Effector memory CD4-positive, alpha-beta T cell (primary cell): Measurements from ENCODE around the gene SRP9.
A peak's percentile ranks its signal among the peaks of the same experiment; 100 is the strongest.
"Not testable (repeated sequence)": the region's sequence is repeated elsewhere in the genome, so short reads cannot be mapped to it uniquely, and the experiment has no call there.

Experiments
- DNase-seq, 3 donors: peaks; one replicate each; pipeline ENCODE4 v3.0.0-alpha.2; 2020
- H3K27ac ChIP-seq: 2 replicates; pipeline ENCODE4 v1.7.0; 2013; ENCODE audit warnings: mild to moderate bottlenecking, low read length, moderate library complexity; ENCODE audit not compliant: insufficient read depth, poor library complexity, severe bottlenecking
- H3K27me3 ChIP-seq: replicated peaks from 2 replicates; pipeline ENCODE4 v1.7.0; 2013; ENCODE audit warnings: mild to moderate bottlenecking, low read length; ENCODE audit not compliant: insufficient read depth, control insufficient read depth, poor library complexity, severe bottlenecking
- H3K36me3 ChIP-seq: 2 replicates; pipeline ENCODE4 v1.7.0; 2013; ENCODE audit warnings: mild to moderate bottlenecking, low read length, moderate library complexity; ENCODE audit not compliant: control insufficient read depth, insufficient read depth
- H3K4me1 ChIP-seq: 2 replicates; pipeline ENCODE4 v1.7.0; 2013; ENCODE audit warnings: low read length, mild to moderate bottlenecking; ENCODE audit not compliant: control insufficient read depth, insufficient read depth, poor library complexity, severe bottlenecking
- H3K4me3 ChIP-seq: 2 replicates; pipeline ENCODE4 v1.7.0; 2013; ENCODE audit warnings: low read length, low read depth, mild to moderate bottlenecking; ENCODE audit not compliant: insufficient read depth, poor library complexity, severe bottlenecking
- H3K9me3 ChIP-seq: 2 replicates; pipeline ENCODE4 v1.7.0; 2013; ENCODE audit warnings: mild to moderate bottlenecking, low read length, moderate library complexity; ENCODE audit not compliant: control insufficient read depth

The SRP9 gene

DNA sequence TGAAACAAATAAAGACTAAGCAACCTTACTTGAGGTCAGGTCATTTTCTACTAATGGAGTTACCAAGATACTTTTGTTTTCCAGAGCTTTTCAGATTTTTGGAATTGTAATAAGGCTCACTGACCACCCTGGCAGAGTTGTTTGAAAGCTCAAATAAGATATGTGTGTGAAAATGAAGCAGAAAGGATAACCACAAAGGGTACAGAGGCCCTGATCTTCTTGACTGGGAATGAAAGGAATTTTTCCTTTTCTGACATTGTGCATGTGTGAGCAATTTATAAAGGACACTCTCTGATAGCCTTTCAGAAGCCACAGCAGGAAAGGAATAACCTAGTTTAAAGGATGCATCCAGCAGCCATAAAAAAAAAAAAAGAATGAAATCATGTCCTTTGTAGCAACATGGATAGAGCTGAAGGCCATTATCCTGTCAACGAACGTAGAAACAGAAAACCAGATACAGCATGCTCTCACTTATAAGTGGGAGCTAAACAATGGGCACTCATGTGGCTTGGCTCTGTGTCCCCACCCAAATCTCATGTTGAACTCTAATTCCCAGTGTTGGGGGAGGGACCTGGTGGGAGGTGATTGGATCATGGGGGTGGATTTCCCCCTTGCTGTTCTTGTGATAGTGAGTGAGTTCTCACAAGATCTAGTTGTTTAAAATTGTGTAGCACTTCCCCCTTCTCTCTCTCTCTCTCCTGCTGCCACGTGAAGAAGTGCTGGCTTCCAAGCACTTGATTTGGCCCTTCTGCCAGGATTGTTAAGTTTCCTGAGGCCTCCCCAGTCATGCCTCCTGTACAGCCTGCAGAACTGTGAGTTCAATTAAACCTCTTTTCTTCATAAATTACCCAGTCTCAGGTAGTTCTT is 3.1 kb upstream of the SRP9 start:
- Histone ChIP-seq H3K4me1 (peaks cover 6% of the 10 kb centered on the region), H3K4me3 (no peak overlapping the region), H3K27ac (no peak overlapping the region), H3K9me3 (no peaks in the 10 kb centered on the region), H3K27me3 (no peaks in the 10 kb centered on the region), H3K36me3 (no peaks in the 10 kb centered on the region)
- DNase-seq: no peak

DNA sequence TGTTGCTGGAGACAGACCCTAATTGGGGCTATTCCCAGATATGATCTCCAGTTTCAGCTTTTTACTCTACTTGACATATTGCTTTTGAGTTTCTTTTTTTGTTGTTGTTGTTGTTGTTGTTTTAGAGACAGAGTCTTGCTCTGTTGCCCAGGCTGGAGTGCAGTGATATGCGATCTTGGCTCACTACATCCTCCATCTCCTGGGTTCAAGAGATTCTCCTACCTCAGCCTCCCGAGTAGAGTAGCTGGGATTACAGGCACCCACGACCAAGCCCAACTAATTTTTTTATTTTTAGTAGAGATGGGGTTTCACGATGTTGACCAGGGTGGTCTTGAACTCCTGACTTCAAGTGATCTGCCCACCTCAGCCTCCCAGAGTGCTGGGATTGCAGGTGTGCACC is 1.3 kb upstream of the SRP9 start:
- DNase-seq: no peak
- Histone ChIP-seq H3K9me3 (no peaks in the 10 kb centered on the region), H3K4me3 (no peak overlapping the region), H3K27me3 (no peaks in the 10 kb centered on the region), H3K4me1 (peaks cover 13% of the 10 kb centered on the region), H3K36me3 (no peaks in the 10 kb centered on the region), H3K27ac (peak overlapping the region; percentile 4)

DNA sequence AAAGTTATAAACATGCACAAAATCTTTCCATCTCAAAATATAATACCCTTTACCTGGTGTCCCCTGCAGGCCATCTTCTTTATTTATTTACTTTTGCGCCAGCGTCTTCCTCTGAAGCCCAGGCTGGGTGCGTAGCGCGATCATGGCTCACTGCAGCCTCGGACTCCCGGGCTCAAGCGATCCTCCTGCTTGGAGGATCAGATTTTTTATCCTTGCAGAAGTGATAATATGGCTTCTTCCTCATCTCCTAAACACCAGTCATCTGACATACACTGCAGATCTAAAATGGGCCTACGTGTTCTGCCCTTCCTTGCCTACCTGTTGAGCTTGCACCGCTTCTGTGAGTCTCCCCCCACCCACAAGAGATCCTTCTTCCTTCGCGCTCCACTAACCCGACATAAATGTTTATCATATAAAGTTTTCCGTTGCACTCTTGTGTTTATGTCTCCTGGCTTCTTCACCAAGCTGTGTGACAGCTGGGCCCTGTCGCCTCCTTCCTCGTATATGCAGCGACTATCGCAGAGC is 506 bp upstream of the SRP9 start:
- Histone ChIP-seq H3K27me3 (no peaks in the 10 kb centered on the region), H3K4me3 (peak overlapping the region; percentile 20), H3K4me1 (peaks cover 13% of the 10 kb centered on the region), H3K9me3 (no peaks in the 10 kb centered on the region), H3K27ac (peak overlapping the region; percentile 57), H3K36me3 (peaks cover under 1% of the 10 kb centered on the region)
- DNase-seq: no peak

DNA sequence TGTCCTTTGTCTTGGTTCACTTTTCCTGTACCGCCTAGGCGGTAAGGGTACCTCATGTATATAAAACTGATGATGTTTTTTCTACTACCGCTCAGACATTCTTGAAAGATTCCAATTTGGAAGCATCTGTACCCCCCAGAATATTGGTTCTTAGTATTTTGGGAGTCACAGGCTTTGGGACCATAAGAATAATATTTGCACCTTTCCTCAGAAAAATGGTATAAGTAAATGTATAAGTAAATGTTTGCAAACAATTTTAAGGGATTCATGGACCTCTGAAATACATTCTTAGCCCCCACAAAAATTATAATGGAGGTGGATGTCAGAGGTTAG is 677 bp downstream of the SRP9 start:
- no peaks in the 10 kb centered on the region for H3K9me3 ChIP-seq
- H3K36me3 ChIP-seq: peaks cover 4% of the 10 kb centered on the region
- no peak for DNase-seq
- peak overlapping the region; percentile 72 for H3K4me3 ChIP-seq
- no peaks in the 10 kb centered on the region for H3K27me3 ChIP-seq
- peaks cover 13% of the 10 kb centered on the region for H3K4me1 ChIP-seq
- H3K27ac ChIP-seq: peak overlapping the region; percentile 97

DNA sequence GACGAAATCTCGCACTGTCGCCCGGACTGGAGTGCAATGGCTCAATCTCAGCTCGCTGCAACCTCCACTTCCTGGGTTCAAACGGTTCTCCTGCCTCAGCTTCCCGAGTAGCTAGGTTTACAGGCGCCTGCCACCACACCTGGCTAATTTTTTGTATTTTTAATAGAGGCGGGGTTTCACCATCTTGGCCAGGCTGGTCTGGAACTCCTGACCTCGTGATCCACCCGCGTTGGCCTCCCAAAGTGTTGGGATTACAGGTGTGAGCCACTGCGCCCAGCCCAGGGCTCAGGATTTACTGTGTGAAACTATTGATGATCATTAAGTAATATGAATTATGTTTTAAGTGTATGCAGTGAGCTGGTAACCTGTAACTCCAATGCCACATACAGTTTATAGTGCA is 1.5 kb downstream of the SRP9 start:
- H3K27ac ChIP-seq: peak overlapping the region; percentile 97
- not testable (repeated sequence) for H3K27me3 ChIP-seq, DNase-seq, H3K9me3 ChIP-seq, H3K4me3 ChIP-seq
- H3K36me3 ChIP-seq: peaks cover 11% of the 10 kb centered on the region
- H3K4me1 ChIP-seq: peaks cover 13% of the 10 kb centered on the region

DNA sequence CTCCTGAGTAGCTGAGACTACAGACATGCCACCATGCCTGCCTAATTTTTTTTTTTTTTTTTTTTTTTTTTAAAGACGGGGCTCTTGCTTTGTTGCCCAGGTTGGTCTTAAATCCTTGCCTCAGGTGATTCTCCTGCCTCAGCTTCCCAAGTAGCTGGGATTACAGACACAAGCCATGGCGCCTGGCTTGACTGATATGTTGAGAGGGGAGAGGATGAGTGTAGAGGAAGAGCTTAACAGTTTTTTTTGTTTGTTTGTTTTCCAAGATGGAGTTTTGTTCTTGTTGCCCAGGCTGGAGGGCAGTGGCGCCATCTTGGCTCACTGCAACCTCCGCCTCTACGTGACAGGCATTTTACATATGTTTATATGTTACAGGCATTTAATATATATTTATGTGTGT is 2.5 kb downstream of the SRP9 start:
- Histone ChIP-seq H3K36me3 (peaks cover 15% of the 10 kb centered on the region), H3K27me3 (no peaks in the 10 kb centered on the region), H3K4me1 (peaks cover 13% of the 10 kb centered on the region), H3K4me3 (no peak overlapping the region), H3K9me3 (no peaks in the 10 kb centered on the region), H3K27ac (no peak overlapping the region)
- DNase-seq: no peak

DNA sequence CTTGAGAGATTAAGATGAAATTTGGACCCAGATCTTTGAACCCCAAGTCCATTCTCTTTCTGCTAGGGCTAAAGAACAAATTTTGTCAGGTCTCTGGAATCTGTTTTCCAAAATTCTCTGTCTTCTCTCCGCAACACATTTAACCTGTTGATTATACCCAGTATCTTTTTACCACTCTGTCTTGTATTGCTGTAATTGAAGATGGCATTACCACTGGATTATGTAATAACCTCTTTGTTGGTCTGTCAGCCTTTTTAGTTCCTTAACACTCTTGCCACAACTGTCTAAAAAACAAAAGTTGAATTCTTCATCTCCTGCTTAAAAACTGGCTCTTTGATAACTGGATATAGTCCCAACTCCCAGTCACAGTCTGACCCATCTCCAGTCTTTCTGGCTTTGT is 3.0 kb downstream of the SRP9 start:
- Histone ChIP-seq H3K9me3 (no peaks in the 10 kb centered on the region), H3K4me1 (peaks cover 13% of the 10 kb centered on the region), H3K27me3 (no peaks in the 10 kb centered on the region), H3K4me3 (no peak overlapping the region), H3K27ac (no peak overlapping the region), H3K36me3 (peaks cover 17% of the 10 kb centered on the region)
- DNase-seq: no peak

DNA sequence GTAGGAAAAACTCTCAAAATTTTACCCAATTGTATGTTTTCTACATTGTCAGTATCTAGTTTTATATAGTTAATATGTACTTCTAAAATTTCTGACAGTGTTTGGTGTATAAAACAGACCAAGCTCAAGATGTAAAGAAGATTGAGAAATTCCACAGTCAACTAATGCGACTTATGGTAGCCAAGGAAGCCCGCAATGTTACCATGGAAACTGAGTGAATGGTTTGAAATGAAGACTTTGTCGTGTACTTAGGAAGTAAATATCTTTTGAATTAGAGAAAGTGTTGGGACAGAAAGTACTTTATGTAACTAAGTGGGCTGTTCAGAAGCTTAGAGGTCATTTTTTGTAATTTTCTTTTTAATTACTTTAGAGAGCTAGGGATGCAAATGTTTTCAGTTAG is 11.5 kb downstream of the SRP9 start:
- not testable (repeated sequence) for DNase-seq, H3K27me3 ChIP-seq, H3K9me3 ChIP-seq, H3K27ac ChIP-seq, H3K4me1 ChIP-seq, H3K4me3 ChIP-seq
- H3K36me3 ChIP-seq: peaks cover 45% of the 10 kb centered on the region

DNA sequence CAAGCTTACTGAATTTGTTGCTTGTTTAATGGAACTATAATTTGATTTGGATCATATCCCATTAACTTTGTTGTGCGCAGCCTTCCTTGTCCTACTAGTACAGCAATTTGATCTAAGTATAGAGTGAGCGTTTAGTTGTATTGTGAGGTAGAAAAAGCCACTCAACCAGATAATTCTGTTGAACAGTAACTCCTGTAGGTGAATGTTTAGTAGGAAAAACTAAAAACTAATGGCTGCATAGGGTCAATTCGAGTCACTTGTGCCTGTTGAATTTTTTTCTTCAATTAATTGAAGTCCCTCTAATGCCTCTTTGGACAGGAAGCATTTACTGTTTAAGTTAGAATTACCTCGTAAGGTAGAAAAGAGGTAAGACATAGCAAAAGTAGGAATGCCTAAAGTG is 17.3 kb downstream of the SRP9 start:
- H3K27ac ChIP-seq: no peak overlapping the region
- peaks cover 7% of the 10 kb centered on the region for H3K36me3 ChIP-seq
- no peaks in the 10 kb centered on the region for H3K27me3 ChIP-seq
- no peaks in the 10 kb centered on the region for H3K9me3 ChIP-seq
- no peaks in the 10 kb centered on the region for H3K4me1 ChIP-seq
- no peak overlapping the region for H3K4me3 ChIP-seq
- no peak for DNase-seq

DNA sequence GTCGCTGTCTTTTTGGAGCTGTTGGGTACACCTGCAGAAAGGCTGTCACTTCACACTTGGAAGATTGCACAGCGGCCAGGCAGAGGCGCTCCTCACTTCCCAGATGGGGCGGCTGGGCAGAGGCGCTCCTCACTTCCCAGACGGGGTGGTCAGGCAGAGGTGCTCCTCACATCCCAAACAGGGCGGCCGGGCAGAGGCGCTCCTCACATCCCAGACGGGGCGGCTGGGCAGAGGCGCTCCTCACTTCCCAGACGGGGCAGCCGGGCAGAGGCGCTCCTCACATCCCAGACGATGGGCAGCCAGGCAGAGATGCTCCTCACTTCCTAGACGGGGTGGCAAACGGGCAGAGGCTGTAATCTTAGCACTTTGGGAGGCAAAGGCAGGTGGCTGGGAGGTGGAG is 18.5 kb downstream of the SRP9 start:
- not testable (repeated sequence) for H3K9me3 ChIP-seq, H3K4me1 ChIP-seq, H3K36me3 ChIP-seq, H3K27ac ChIP-seq, H3K27me3 ChIP-seq, H3K4me3 ChIP-seq, DNase-seq
